NCI-H526 (cell line): Measurements from ENCODE around the gene DEFB129.
"Not testable (repeated sequence)": the region's sequence is repeated elsewhere in the genome, so short reads cannot be mapped to it uniquely, and the experiment has no call there.

ENCODE experiments used
- DNase-seq, 2 experiments: peaks; one replicate each; lab custom pipeline; 2025; lab: John Stamatoyannopoulos, UW

Gene DEFB129, protein sequence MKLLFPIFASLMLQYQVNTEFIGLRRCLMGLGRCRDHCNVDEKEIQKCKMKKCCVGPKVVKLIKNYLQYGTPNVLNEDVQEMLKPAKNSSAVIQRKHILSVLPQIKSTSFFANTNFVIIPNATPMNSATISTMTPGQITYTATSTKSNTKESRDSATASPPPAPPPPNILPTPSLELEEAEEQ

DNA sequence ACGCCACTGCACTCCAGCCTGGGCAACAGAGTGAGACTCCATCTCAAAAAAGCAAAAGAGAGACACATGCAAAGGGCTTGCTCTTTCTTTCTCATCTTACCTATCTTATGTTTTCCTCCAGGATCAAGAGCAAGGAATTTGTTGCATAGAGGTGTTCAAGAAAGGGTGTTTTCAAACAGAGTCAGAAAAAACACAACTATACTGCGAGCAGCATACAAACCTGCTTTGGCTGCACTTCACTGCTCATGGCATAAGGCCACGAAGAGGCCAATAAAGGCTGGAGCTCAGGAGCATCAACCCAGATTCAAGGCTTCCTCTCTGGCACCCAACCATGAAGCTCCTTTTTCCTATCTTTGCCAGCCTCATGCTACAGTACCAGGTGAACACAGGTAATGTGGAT is at the start of gene DEFB129:
TSS of gene DEFB129 (plus strand) at position 301 of the 400 bp plus-strand sequence. CDS start at position 332, 31 bp downstream.
- DNase-seq, result no peak

DNA sequence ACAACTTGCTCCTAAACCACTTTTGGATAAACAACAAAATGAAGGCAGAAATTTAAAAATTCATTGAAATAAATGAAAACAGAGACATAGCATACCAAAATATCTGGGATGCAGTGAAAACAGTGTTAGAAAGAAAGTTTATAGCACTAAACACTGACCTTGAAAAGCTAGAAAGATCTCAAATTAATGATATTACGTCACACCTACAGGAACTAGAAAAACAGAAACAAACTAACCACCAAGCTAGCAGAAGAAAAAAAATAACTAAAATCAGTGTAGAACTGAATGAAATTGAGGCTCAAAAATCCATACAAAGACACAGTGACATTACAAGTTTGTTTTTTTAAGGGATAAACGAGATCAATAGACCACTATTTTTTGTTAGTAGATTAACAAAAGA is 42.8 kb upstream of the DEFB129 start:
- no peak for DNase-seq

DNA sequence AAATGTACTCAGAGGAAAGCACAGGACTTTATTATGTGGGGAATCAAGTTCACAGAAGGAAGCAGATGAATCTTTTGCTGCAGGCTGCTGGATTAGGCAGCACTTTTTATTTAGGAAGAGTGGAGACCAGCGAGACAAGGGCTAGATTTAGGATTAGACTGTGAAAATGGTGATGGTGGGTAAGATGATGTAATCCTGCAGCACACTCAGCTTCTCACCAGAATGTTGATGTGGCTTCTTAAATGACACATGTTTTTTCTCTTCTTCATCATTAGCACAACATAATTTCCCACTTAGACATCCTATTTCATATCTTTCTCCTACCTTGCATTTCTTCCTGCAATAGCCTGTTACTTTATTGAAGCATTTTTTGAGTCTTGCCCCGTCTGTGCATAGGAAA is 39.3 kb upstream of the DEFB129 start:
- DNase-seq, result no peak

DNA sequence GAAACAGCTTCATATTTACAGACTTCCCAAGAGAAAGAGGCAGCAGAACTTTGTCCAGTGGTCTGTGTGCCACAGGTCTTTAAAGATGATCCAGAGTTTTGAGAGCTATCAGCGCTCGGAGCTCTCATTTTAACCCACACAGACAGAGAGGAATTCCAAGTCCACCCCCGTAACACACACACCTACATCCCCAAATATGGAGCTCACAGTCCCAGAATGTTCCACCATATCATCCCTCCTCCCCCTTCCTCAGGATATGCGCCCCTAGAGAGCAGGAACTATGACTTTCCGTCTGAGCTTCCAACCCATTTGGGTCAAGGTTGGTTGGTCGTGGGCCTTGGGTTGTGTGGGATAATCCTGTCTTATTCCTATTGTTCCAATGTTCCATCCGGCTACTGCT is 37.4 kb upstream of the DEFB129 start, which contains the start of gene DEFB128:
TSS of gene DEFB128 (minus strand) at position 101 of the 400 bp plus-strand sequence. CDS start at position 13, 88 bp downstream.
- no peak for DNase-seq

DNA sequence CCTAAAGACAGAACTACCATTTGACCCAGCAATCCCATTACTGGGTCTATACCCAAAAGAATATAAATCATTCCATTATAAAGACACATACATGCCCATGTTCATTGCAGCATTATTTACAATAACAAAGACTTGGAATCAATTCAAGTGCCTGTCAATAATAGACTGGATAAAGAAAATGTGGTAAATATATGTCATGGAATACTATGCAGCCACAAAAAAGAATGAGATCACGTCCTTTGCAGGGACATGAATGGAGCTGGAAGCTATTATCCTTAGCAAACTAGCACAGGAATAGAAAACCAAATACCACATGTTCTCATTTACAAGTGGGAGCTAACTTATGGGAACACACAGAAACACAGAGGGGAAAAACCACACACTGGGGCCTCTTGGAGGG is 28.8 kb upstream of the DEFB129 start:
- no peak for DNase-seq

DNA sequence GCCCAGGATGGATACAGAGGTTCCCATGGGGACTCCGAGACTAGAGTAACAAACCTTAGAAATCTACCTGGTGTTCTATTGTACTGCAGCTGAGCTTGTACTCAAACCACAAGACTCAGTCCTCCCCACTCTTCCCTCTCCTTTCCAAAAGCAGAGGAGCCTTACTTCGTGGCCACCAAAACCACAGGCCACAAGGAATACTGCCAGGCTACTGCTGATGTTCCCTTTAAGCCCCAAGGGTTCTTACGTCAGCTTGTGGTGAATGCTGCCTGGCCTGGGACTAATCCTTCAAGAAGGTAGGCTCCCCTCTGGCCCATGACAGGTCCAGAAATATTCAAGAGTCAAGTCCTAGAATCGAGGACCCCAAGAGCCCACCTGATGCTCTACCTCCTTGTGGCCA is 27.1 kb upstream of the DEFB129 start:
- DNase-seq, result no peak

DNA sequence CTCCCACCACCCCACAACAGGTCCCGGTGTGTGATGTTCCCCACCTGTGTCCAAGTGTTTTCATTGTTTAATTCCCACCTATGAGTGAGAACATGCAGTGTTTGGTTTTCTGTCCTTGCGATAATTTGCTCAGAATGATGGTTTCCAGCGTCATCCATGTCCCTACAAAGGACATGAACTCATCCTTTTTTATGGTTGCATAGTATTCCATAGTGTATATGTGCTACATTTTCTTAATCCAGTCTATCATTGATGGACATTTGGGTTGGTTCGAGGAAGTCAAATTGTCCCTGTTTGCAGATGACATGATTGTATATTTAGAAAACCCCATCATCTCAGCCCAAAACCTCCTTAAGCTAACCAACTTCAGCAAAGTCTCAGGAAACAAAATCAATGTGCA is 23.4 kb upstream of the DEFB129 start:
- not testable (repeated sequence) for DNase-seq

DNA sequence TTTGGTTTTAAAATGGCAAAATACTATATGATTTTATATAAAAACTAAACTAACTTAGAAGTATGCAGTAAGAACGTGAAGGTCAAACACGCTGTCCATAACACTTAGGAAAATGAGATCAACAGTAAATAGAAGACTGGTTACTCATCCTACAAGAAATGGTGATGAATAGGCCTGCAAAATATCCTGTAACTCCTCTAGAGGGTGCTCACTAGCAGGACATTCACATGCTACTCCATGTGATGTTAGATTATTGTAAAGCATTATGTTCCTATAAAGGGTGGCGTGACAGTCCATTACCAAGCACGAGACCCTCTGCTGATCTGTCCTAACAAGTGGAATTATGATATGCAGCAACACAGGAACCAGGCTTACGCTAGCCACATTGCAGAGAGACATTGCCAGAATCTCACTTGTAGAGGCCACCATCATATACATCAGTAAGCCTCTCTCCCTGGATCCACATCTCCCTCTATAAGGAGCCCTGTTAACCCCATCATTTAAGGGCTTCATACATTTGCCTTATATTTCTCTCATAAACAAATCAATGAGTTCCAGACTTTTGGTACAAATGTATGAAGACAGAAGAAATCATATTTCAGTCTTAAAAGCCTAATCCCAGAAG is 18.0 kb upstream of the DEFB129 start:
- peak; percentile 59 to 80 for DNase-seq

DNA sequence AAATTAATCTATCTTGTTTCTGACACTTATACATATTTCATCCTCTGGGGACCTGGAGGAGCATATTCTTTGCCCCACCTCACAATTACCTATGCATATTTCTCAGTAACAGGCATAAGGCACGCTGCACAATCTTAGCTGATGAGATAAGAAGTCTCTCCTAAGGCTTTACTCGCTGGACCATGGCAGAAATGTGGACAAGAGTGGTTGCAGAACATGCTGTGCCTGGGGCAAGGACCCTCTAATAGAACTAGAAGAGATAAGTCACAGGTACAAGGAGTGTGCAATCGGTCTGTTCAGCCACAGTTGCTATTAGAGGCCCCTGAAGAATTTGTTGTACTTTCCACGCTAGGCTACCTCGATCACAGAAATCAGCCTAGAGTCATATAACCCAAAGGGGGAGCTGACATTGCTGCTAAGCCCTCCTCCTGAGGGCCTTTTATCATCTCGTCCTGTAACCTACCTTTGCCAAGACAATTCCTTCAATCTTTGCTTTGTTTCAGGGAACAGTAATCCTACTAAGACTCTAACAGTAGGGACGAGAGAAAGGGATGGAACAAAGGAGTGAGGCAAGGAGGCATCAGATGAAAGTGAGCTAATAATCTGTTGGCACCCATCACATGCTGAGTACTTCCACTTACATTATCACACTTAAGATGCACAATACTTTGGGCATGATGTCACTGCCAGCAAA is 16.1 kb upstream of the DEFB129 start:
- no peak for DNase-seq

DNA sequence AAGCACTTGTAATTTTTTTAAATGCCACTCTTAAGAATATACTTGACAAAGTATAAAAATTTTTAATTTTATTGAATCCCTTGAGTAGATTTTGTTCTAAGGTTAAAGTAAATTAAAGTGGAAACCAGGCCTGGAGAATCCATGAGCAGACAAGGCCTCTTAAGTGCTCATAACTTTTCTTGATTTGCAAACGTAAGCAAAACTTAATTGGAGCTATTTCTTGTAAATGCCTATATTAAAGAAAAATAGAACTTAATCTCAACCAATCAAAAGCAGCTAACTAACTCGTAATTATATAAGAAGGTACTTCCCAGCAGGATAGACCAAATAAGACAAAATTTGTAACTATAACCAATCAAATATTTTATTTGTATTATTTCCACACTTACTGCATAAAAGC is 12.7 kb upstream of the DEFB129 start:
- DNase-seq, result no peak

DNA sequence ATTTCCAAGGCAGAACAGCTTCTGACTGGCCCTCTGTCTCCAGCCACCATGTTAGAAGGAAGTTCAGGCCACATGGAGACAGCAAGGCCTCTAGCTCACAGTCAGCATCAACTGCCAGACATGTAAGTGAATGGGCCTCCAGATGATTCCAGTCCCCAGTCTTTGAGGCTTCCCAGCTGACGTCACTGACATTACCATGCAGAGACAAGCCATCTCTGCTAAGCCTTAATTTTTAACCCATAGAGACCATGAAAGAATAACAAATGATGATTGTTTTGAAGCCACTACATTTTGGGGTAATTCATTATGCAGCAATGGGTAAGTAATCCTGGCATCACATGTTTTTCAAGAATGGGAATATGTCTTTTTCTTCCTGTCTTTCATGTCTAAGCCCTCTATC is 11.3 kb upstream of the DEFB129 start:
- DNase-seq, result no peak

DNA sequence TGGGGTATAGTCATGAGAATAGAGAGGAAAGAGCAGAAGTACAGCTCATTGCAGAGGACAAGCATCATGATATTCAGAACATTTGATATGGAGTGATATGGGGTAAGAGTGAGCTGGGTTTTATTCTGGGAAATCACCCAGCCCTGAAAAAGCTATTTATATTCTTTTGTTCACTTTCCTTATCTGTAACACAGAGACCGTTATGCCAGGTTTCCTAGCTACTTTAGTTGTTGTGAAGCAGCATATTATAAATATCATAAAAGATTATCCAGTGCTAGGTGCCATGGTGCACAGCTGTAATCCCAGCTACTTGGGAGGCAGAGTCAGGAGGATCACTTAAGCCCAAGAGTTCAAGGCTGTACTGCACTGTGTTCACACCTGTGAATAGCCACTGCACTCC is 9.8 kb upstream of the DEFB129 start:
- DNase-seq, result no peak

DNA sequence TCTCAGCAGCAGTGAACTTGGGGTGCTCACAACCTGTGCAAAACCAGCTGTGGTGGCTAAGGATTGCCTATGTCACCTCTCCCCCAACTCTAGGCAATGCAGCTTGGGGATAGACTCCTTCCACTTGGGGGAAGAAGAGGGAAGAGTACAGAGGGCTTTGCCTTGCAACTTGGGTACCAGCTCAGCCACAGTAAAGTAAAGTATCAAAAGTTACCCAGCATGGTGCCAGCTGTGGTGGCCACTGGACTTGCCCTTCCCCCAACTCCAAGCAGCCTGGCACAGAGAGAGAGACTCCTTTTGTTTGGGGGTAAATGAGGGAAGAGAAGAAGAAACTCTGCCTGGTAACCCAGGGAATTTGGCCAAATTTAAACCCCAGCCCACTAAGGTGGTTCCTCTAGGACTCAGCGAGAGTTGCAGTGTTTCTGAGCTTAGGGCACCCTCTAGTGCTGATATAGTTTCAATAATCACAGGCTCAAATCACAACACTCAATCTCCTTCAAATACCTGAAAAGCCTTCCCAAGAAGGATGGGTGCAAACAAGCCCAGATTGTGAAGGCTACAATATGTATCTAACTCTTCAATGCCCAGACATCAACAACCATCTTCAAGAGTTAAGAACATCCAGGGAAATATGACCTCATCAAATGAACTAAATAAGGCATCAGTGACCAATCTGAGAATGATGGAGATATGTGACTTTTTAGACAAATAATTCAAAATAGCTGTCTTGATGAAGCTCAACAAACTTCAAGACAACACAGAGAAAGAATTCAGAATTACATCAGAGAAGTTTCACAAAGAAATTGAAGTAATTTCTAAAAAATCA is 7.6 kb upstream of the DEFB129 start:
- peak; percentile 29 to 76 for DNase-seq

DNA sequence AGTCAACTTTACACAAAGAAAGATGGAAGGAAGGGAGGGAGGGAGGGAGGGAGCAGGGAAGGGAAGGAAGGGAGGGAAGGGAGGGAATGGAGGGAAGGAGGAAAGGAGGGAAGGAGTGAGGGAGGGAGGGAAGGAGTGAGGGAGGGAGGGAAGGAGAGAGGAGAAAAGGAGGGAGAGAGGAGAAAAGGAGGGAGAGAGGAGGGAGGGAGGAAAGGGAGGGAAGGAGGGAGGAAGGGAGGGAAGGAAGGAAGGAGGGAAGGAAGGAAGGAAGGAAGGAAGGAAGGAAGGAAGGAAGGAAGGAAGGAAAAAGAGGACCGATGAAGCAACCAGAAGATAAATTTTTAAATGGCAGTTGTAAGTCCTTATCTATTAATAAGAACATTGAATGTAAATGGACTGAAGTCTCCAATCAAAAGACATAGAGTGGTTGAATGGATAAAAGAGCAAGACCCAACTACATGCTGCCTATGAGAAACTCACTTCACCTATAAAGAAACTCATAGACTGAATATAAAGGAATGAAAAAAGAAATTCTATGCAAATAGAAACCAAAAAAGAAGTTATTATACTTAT is 5.7 kb upstream of the DEFB129 start:
- DNase-seq, result no peak

DNA sequence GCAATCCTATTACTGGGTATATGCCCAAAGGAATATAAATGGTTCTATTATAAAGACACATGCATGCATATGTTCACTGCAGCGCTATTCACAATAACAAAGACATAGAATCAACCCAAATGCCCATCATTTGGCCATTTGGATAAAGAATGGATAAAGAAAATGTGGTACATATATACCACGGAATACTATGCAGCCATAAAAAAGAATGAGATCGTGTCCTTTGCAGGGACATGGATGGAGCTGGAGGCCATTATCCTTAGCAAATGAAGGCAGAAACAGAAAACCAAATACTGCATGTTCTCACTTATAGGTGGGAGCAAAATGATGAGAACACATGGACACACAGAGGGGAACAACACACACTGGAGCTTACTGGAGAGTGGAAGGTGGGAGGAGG is 1.2 kb upstream of the DEFB129 start:
- DNase-seq, result not testable (repeated sequence)

DNA sequence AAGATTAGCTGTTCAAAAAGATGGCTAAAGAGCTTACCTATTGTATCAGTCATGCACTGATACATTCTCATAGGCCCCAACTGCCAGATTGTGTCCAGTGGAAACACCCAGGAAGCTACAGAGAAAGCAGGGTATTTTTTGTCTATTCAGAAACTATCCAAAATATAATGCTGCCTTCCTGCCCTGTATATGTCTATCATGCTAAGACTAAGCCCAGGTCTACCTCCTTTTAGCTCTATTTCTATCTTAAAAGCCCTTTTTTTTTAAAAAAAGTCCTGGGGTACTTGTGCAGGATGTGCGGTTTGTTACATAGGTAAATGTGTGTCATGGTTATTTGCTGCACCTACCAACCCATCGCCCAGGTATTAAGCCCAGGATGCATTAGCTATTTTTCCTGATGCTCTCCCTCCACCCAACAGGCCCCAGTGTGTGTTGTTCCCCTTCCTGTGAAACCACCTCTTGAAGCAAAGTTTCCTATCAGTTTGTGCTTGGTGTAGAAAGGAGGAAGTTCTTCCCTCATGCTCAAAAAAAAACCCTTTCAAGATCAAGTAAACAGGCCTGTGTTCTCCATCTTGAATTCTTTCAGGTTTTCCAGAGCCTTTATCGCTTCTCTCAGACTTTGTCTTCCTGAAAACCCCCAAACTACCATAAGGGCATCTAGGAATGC is 514 bp downstream of the DEFB129 start:
- no peak for DNase-seq

DNA sequence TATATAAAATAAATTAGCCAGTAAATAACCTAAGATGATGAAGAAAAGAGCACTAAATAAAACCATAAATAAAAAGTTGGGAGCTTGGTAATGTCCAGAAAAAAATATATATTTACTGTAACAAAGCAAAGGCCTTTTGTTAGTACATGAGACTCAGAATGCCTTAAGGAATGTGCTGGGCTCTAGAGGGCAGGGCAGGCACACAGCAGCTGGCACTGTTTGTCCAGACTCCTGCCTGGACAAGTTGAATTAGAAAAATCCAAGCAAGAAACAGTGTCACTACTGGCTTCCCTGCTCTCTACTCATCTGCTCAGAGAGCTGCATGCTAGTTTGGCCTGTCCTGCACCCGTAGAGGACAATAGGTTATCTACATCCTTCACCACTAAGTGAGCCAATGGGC is 8.8 kb downstream of the DEFB129 start:
- DNase-seq, result peak in 1 of 2 experiments; percentile 31

DNA sequence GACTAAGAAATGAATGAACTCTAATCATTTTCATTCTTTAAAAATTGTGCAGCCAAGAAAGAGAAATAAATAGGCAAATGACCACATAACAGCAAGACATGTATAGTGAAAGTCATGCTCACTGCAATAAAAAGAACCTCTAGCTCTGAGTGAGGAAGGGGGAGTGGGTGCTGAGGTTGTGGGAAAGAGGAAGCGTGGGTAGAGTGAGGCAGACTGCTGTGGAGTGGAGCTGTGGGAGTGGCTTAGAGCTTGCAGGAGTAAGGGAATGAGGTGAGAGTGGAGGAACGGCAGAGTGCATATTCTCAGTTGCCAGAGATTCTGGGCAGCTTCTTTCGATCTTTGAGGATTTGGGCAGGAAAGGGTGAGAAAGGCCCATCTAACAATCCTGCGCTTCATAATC is 10.4 kb downstream of the DEFB129 start:
- DNase-seq, result no peak

DNA sequence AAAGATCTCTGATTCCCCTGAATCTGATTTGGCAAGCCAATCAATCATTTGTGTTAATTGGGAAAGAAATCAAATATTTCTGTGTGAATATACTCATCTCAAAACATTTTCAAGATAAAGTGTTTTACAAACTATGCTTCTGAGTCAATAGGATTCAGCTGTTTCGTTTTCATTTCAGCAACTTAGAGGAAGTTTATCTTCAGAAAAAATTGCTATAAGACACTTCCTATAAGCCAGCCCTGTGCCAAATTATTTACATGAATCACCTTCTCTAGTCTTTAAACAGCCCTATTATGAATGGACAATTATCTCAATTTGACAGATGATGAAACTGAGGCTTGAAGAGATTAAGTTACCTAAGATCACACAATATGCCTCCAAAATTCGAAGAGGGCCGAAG is 10.9 kb downstream of the DEFB129 start:
- no peak for DNase-seq

DNA sequence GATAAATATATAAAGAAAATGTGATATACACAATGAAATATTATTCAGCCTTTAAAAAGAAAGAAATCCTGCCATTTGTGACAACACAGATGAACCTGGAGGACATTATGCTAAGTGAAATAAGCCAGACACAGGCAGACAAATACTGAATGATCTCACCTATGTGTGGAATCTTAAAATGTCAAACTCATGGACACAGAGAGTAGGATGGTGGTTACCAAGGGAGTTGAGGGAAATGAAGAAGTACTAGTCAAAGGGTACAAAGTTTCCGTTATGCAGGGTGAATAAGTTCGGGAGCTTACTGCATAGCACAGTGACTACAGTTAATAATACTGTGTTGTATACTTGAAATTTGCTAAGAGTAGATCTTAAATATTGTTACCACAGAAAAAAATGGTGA is 15.8 kb downstream of the DEFB129 start:
- no peak for DNase-seq

DNA sequence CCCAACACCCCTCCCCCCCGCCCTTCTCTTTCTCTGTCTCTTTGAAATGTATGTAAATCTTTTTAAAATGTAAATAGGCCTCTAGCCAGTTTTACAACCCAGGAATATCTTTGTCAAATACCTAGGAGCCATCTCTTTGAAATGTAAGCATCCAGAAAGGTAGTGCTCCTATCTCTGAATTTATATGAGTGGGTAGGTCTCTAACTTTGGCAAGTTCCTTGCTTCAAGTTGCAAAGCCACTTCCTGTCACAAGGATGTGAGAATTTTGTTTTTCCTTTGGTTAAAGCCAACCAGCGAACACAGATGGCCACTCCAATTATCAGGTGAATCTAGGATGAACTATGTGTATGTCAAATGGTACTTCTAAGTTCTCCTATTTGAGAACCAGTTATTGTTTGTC is 24.3 kb downstream of the DEFB129 start:
- DNase-seq, result peak; percentile 28 to 50

DNA sequence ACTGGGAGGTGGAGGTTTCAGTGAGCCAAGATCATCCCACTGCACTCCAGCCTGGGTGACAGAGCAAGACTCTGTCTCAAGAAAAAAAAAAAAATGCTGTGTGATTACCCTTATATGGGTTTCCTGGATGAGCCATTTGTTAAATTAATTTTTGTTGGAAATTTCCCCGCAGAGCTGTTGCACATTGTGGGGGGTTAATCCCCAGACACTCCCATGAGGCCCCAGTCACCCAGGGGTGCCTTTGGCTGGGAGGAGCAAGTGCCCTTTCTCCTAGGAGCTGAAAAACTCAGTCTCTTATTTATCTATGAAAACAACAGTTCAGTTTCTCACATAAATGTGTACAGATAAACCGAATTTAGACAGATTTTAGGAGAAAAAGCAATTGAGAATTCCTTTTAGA is 25.7 kb downstream of the DEFB129 start:
- no peak for DNase-seq
